DOHH2 (cell line): ENCODE measurements around the gene WFDC13.

ENCODE experiments used
- H3F3A ChIP-seq: fragments of 200-600 bp; sonication (generic), shearing (Covaris generic); 2 replicates; pipeline ENCODE4 v1.6.0; 2016; ENCODE audit warnings: antibody characterized with exemption, mild to moderate bottlenecking; ENCODE audit not compliant: control insufficient read depth, insufficient read depth
- H3K27ac ChIP-seq: fragments of 200-600 bp; sonication (generic); 2 replicates; pipeline ENCODE4 v1.5.1; 2014; ENCODE audit warnings: low read depth, mild to moderate bottlenecking, low read length, moderate library complexity
- H3K27me3 ChIP-seq: fragments of 200-600 bp; sonication (generic); 2 replicates; pipeline ENCODE4 v1.6.1; 2014; ENCODE audit warnings: mild to moderate bottlenecking, low read length, mixed read lengths; ENCODE audit not compliant: control insufficient read depth
- H3K36me3 ChIP-seq: fragments of 200-600 bp; sonication (generic); 2 replicates; pipeline ENCODE4 v1.6.1; 2014; ENCODE audit warnings: mild to moderate bottlenecking, low read length, moderate library complexity, mixed read lengths; ENCODE audit not compliant: control insufficient read depth
- H3K4me1 ChIP-seq: fragments of 200-600 bp; sonication (generic); 2 replicates; pipeline ENCODE4 v1.6.1; 2014; ENCODE audit warnings: mild to moderate bottlenecking, low read length, mixed read lengths; ENCODE audit not compliant: control insufficient read depth
- H3K4me2 ChIP-seq: fragments of 200-600 bp; sonication (generic); 2 replicates; pipeline ENCODE4 v1.6.0; 2014; ENCODE audit warnings: mild to moderate bottlenecking, low read length, moderate library complexity
- H3K4me3 ChIP-seq: fragments of 200-600 bp; sonication (generic); 2 replicates; pipeline ENCODE4 v1.5.1; 2014; ENCODE audit warnings: mild to moderate bottlenecking, low read length, mixed read lengths
- H3K79me2 ChIP-seq: fragments of 200-600 bp; sonication (generic); 2 replicates; pipeline ENCODE4 v1.6.1; 2014; ENCODE audit warnings: mild to moderate bottlenecking, low read length, mixed read lengths; ENCODE audit not compliant: control insufficient read depth
- H3K9me2 ChIP-seq: fragments of 200-600 bp; sonication (generic); replicated peaks from 2 replicates; pipeline ENCODE4 v1.6.1; 2014; ENCODE audit warnings: mild to moderate bottlenecking, low read length, mixed read lengths; ENCODE audit not compliant: control insufficient read depth
- H3K9me3 ChIP-seq: fragments of 200-600 bp; sonication (generic); 2 replicates; pipeline ENCODE4 v1.6.1; 2014; ENCODE audit warnings: antibody characterized with exemption, low read length, mixed read lengths; ENCODE audit not compliant: control insufficient read depth, insufficient read depth
- H4K20me1 ChIP-seq: fragments of 200-600 bp; sonication (generic); 2 replicates; pipeline ENCODE4 v1.6.0; 2014; ENCODE audit warnings: low read depth, mild to moderate bottlenecking, antibody characterized with exemption, low read length, moderate library complexity; ENCODE audit not compliant: control insufficient read depth, insufficient read depth
- CTCF ChIP-seq: fragments of 200-600 bp; sonication (generic); IDR thresholded peaks from one replicate; pipeline ENCODE4 v1.5.1; 2014; ENCODE audit warnings: antibody characterized with exemption, mild to moderate bottlenecking, low read depth, low read length; ENCODE audit not compliant: poor library complexity, severe bottlenecking
- EZH2phosphoT487 ChIP-seq: fragments of 200-600 bp; sonication (generic); IDR thresholded peaks from 2 replicates; pipeline ENCODE4 v1.6.1; 2017; ENCODE audit warnings: borderline replicate concordance, mild to moderate bottlenecking, antibody characterized with exemption, low read length, moderate library complexity, mixed read lengths

The WFDC13 gene

DNA sequence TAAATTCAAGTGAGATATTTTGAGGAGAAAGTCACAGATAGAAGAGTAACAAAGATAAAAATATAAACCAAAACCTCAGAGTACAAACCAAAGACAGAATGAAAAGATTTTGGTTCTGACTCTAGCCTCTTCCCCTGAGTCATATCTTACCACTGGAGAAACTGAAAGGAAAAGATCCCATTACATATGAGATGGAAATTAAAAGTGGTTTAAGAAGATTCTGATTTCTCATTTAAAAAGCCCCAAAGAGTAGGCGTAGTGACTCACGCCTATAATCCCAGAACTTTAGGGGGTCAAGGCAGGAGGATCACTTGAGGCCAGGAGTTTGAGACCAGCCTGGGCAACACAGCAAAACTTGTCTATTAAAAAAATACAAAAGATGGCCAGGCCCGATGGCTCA is 50.9 kb downstream of the WFDC13 start:
- no peak overlapping the region for H3K4me3 ChIP-seq
- H4K20me1 ChIP-seq, result no peaks in the 10 kb centered on the region
- no peaks in the 10 kb centered on the region for H3K36me3 ChIP-seq
- no peak overlapping the region for H3K27ac ChIP-seq
- no peak overlapping the region for H3K4me2 ChIP-seq
- H3K9me2 ChIP-seq, result no peaks in the 10 kb centered on the region
- no peaks in the 10 kb centered on the region for H3K4me1 ChIP-seq
- H3K27me3 ChIP-seq, result peaks cover 24% of the 10 kb centered on the region
- no peaks in the 10 kb centered on the region for H3K79me2 ChIP-seq
- H3F3A ChIP-seq, result no peaks in the 10 kb centered on the region
- H3K9me3 ChIP-seq, result no peaks in the 10 kb centered on the region
- TF ChIP-seq EZH2phosphoT487 (no peak), CTCF (no peak)

- Histone ChIP-seq H3K9me2 (no peaks in the 10 kb centered on the region), H3K27ac (no peak overlapping the region), H3K4me1 (no peaks in the 10 kb centered on the region), H3K27me3 (no peaks in the 10 kb centered on the region), H4K20me1 (no peaks in the 10 kb centered on the region), H3K4me3 (no peak overlapping the region), H3K36me3 (no peaks in the 10 kb centered on the region), H3K9me3 (no peaks in the 10 kb centered on the region), H3K79me2 (no peaks in the 10 kb centered on the region), H3K4me2 (no peak overlapping the region), H3F3A (no peaks in the 10 kb centered on the region)
- no peak for TF ChIP-seq EZH2phosphoT487
- TF ChIP-seq CTCF, result no peak
Observed at GRCh38 chr20:45758096-45758495, 56.3 kb downstream of the WFDC13 start.
